H1 (cell line): ENCODE measurements around the gene ATF3. TPM values are rescaled to one million over a fixed set of nuclear protein-coding genes. Genes with fewer than 3 reads are reported as not detected.

ENCODE experiments used
- CTCF ChIA-PET: fragments of 300-600 bp; sonication (Branson Sonifier 250); formaldehyde crosslinking; loops from one replicate; lab custom pipeline; 2021; ENCODE audit not compliant: partially characterized antibody; lab: Charles Lee
- POLR2A ChIA-PET: fragments of 300-600 bp; sonication (Branson Sonifier 250); formaldehyde crosslinking; loops from one replicate; lab custom pipeline; 2021; ENCODE audit warnings: inconsistent platforms; ENCODE audit not compliant: partially characterized antibody; lab: Charles Lee
- DNase-seq, 2 experiments: peaks; one replicate each; pipeline versions ENCODE4 v3.0.0 to v3.0.0-alpha.2; 2010 to 2022; ENCODE audit warnings: low spot score in 2 of 2, low read depth in 1 of 2, mixed read lengths in 1 of 2
- FAIRE-seq: peaks from 2 replicates; lab custom pipeline; 2011; peaks lifted over from hg19 to GRCh38; lab: Jason Lieb, UNC
- H2AFZ ChIP-seq: 2 replicates; pipeline ENCODE4 v1.8.1; 2012; ENCODE audit warnings: low read length, inconsistent platforms
- H2AK5ac ChIP-seq: 2 replicates; pipeline ENCODE4 v1.6.1; 2013; ENCODE audit warnings: low read depth, low read length
- H2BK120ac ChIP-seq: replicated peaks from 2 replicates; pipeline ENCODE3; 2013; ENCODE audit warnings: low read depth, low read length, inconsistent platforms
- H2BK12ac ChIP-seq: 2 replicates; pipeline ENCODE4 v1.6.1; 2013; ENCODE audit warnings: low read depth, low read length
- H2BK15ac ChIP-seq: 2 replicates; pipeline ENCODE4 v1.6.1; 2013; ENCODE audit warnings: low read length
- H2BK20ac ChIP-seq: 2 replicates; pipeline ENCODE4 v1.6.1; 2013; ENCODE audit warnings: low read length
- H2BK5ac ChIP-seq: 2 replicates; pipeline ENCODE4 v1.6.1; 2013; ENCODE audit warnings: low read depth, low read length
- H3K14ac ChIP-seq: 2 replicates; pipeline ENCODE4 v1.6.1; 2013; ENCODE audit warnings: inconsistent platforms; ENCODE audit not compliant: insufficient read length
- H3K18ac ChIP-seq: 2 replicates; pipeline ENCODE4 v1.6.1; 2013; ENCODE audit warnings: low read length; ENCODE audit errors: extremely low read depth
- H3K23ac ChIP-seq: 2 replicates; pipeline ENCODE4 v1.6.1; 2013; ENCODE audit warnings: inconsistent platforms; ENCODE audit not compliant: insufficient read length
- H3K23me2 ChIP-seq: 2 replicates; pipeline ENCODE4 v1.6.1; 2013; ENCODE audit warnings: low read depth, low read length
- H3K27ac ChIP-seq: 2 replicates; pipeline ENCODE4 v1.6.1; 2011; ENCODE audit warnings: low read depth, low read length, inconsistent platforms
- H3K27me3 ChIP-seq, 4 experiments: replicated peaks in 1 of 4; 1 replicate in 1 of 4; 2 replicates in 3 of 4; pipeline versions ENCODE4 v1.6.1 to v1.8.1; 2011 to 2013; ENCODE audit warnings: low read length in 3 of 4, mild to moderate bottlenecking in 3 of 4, inconsistent platforms in 2 of 4, mixed read lengths in 2 of 4, moderate library complexity in 1 of 4; ENCODE audit not compliant: control insufficient read depth in 3 of 4, insufficient read depth in 3 of 4; ENCODE audit errors: extremely low read depth in 1 of 4
- H3K36me3 ChIP-seq, 4 experiments: 2 replicates each; pipeline versions ENCODE4 v1.6.1 to v1.8.1; 2011 to 2013; ENCODE audit warnings: mild to moderate bottlenecking in 4 of 4, low read length in 3 of 4, moderate library complexity in 2 of 4, control low read depth in 1 of 4, inconsistent platforms in 1 of 4; ENCODE audit not compliant: insufficient read depth in 4 of 4, control insufficient read depth in 2 of 4
- H3K4ac ChIP-seq: replicated peaks from 2 replicates; pipeline ENCODE3; 2013; ENCODE audit warnings: low read length, low read depth, mixed read lengths, inconsistent platforms; ENCODE audit not compliant: insufficient read length
- H3K4me1 ChIP-seq, 4 experiments: replicated peaks in 1 of 4; 1 replicate in 1 of 4; 2 replicates in 3 of 4; pipeline versions ENCODE4 v1.6.1 to v1.8.1; 2011 to 2013; ENCODE audit warnings: low read length in 3 of 4, inconsistent platforms in 2 of 4, mixed read lengths in 1 of 4; ENCODE audit not compliant: insufficient read depth in 4 of 4, control insufficient read depth in 3 of 4
- H3K4me2 ChIP-seq, 2 experiments: 2 replicates each; pipeline versions ENCODE4 v1.6.1 to v1.8.1; 2011 to 2013; ENCODE audit warnings: low read depth in 2 of 2, low read length in 2 of 2, control low read depth in 1 of 2, inconsistent platforms in 1 of 2, mild to moderate bottlenecking in 1 of 2; ENCODE audit not compliant: insufficient read depth in 1 of 2
- H3K4me3 ChIP-seq, 4 experiments: fragments of 200-600, 300-600 bp in 1 of 4; sonication (generic), shearing (Covaris generic), sonication (Bioruptor Twin) in 1 of 4; 2 replicates each; pipeline versions ENCODE4 v1.5.1 to v1.8.1; 2011 to 2016; ENCODE audit warnings: low read length in 4 of 4, low read depth in 3 of 4, control low read depth in 2 of 4, inconsistent platforms in 2 of 4, mild to moderate bottlenecking in 2 of 4, mixed read lengths in 1 of 4, moderate library complexity in 1 of 4; ENCODE audit not compliant: insufficient read depth in 2 of 4; ENCODE audit errors: extremely low read depth in 1 of 4
- H3K56ac ChIP-seq: replicated peaks from 2 replicates; pipeline ENCODE3; 2013; ENCODE audit warnings: low read depth, mild to moderate bottlenecking, mixed read lengths, low read length, inconsistent platforms; ENCODE audit not compliant: insufficient read length
- H3K79me1 ChIP-seq: 2 replicates; pipeline ENCODE4 v1.6.1; 2013; ENCODE audit warnings: low read depth, low read length, control low read depth
- H3K79me2 ChIP-seq, 2 experiments: 2 replicates each; pipeline versions ENCODE4 v1.6.1 to v1.8.1; 2012 to 2013; ENCODE audit warnings: low read length in 2 of 2, mild to moderate bottlenecking in 2 of 2, inconsistent platforms in 1 of 2; ENCODE audit not compliant: insufficient read depth in 2 of 2, control insufficient read depth in 1 of 2
- H3K9ac ChIP-seq, 4 experiments: replicated peaks in 1 of 4; 1 replicate in 1 of 4; 2 replicates in 3 of 4; pipeline versions ENCODE4 v1.6.1 to v1.8.1; 2011 to 2013; ENCODE audit warnings: low read depth in 3 of 4, low read length in 3 of 4, control low read depth in 2 of 4, mild to moderate bottlenecking in 2 of 4, moderate library complexity in 2 of 4, inconsistent platforms in 1 of 4; ENCODE audit errors: extremely low read depth in 1 of 4
- H3K9me3 ChIP-seq, 2 experiments: 2 replicates each; pipeline versions ENCODE4 v1.6.1 to v1.8.1; 2012 to 2013; ENCODE audit warnings: mild to moderate bottlenecking in 2 of 2, moderate library complexity in 2 of 2, control low read depth in 1 of 2, inconsistent platforms in 1 of 2, low read depth in 1 of 2, low read length in 1 of 2, mixed read lengths in 1 of 2; ENCODE audit not compliant: insufficient read depth in 2 of 2
- H4K20me1 ChIP-seq, 2 experiments: replicated peaks in 1 of 2; 2 replicates each; pipeline versions ENCODE3 to v1.8.1; 2011 to 2013; ENCODE audit warnings: inconsistent platforms in 2 of 2, low read length in 2 of 2, mild to moderate bottlenecking in 1 of 2; ENCODE audit not compliant: insufficient read depth in 2 of 2, control insufficient read depth in 1 of 2
- H4K5ac ChIP-seq: 2 replicates; pipeline ENCODE4 v1.6.1; 2013; ENCODE audit warnings: low read length, low read depth, mixed read lengths, inconsistent platforms; ENCODE audit not compliant: insufficient read length
- H4K8ac ChIP-seq: 2 replicates; pipeline ENCODE4 v1.8.0; 2013; ENCODE audit warnings: mild to moderate bottlenecking, moderate library complexity, low read length, inconsistent platforms; ENCODE audit not compliant: insufficient read depth; ENCODE audit errors: extremely low read depth
- H4K91ac ChIP-seq: replicated peaks from 2 replicates; pipeline ENCODE3; 2013; ENCODE audit warnings: low read length, mixed read lengths, inconsistent platforms; ENCODE audit not compliant: insufficient read length
- CHD1 ChIP-seq: IDR thresholded peaks from 2 replicates; pipeline ENCODE4 v1.6.1; 2012; ENCODE audit warnings: low read depth, low read length, improper control_type of control experiment
- EP300 ChIP-seq, 2 experiments: IDR thresholded peaks; 1 replicate in 1 of 2; 2 replicates in 1 of 2; pipeline ENCODE4 v1.6.1; 2011 to 2012; ENCODE audit warnings: low read depth in 2 of 2, low read length in 2 of 2, mild to moderate bottlenecking in 2 of 2, borderline replicate concordance in 1 of 2, inconsistent platforms in 1 of 2, moderate library complexity in 1 of 2
- RAD21 ChIP-seq, 2 experiments: IDR thresholded peaks in 1 of 2; conservative IDR thresholded peaks in 1 of 2; 2 replicates each; pipeline ENCODE4 v1.6.1; 2011; ENCODE audit warnings: low read depth in 2 of 2, low read length in 2 of 2, improper control_type of control experiment in 1 of 2, inconsistent platforms in 1 of 2, mild to moderate bottlenecking in 1 of 2, moderate library complexity in 1 of 2
- SIN3A ChIP-seq, 2 experiments: IDR thresholded peaks in 1 of 2; conservative IDR thresholded peaks in 1 of 2; 2 replicates each; pipeline ENCODE4 v1.6.1; 2011 to 2012; ENCODE audit warnings: low read length in 2 of 2, improper control_type of control experiment in 1 of 2, low read depth in 1 of 2, mild to moderate bottlenecking in 1 of 2
- SP4 ChIP-seq: IDR thresholded peaks from 2 replicates; pipeline ENCODE4 v1.6.1; 2012; ENCODE audit warnings: low read length, inconsistent platforms
- TBP ChIP-seq: IDR thresholded peaks from 2 replicates; pipeline ENCODE4 v1.6.1; 2011; ENCODE audit warnings: low read depth, low read length, improper control_type of control experiment
- WGBS, 2 experiments: shearing (Covaris generic) in 1 of 2; methylation state at CpG; one replicate each; pipeline versions ENCODE4 v1.1.6 to v1.1.7; 2013 to 2015; ENCODE audit warnings: low lambda C conversion rate in 2 of 2, mixed read lengths in 2 of 2, inconsistent platforms in 1 of 2, low coverage in 1 of 2, missing lambda C conversion rate in 1 of 2; ENCODE audit not compliant: insufficient replicate concordance in 2 of 2, insufficient coverage in 1 of 2, insufficient read length in 1 of 2; ENCODE audit errors: extremely low coverage in 1 of 2, missing lambda C conversion rate in 1 of 2; 5-methylcytosine and 5-hydroxymethylcytosine counted together
- polyA plus RNA-seq, 7 experiments: library from polyadenylated mRNA; depleted of rRNA in 3 of 7; stranded (reverse) in 5 of 7; unstranded in 2 of 7; fragments of >200 nt in 5 of 7; fragments of 200-250 nt in 2 of 7; gene quantifications; 1 replicate in 5 of 7; 2 replicates in 1 of 7; 4 replicates in 1 of 7; pipeline versions ENCODE4 v1.2.1 to v1.2.3, GENCODE V29; 2011 to 2013; ENCODE audit warnings: missing spikeins in 2 of 7, mixed read lengths in 2 of 7
- total RNA-seq: library from RNA; stranded (reverse); fragmentation: NEBNext Ultra II Directional; extraction: Animal tissue kit (Norgen Biotek cat#: 25700); gene quantifications from 2 replicates; pipeline ENCODE4 v1.2.1, GENCODE V29; 2021

The ATF3 gene
- total and polyA plus RNA-seq, 2 of the 8 experiments (the other 6 are each of a cell fraction or from before 2014, with no cell fraction given): 12.2 to 27.7 TPM

DNA sequence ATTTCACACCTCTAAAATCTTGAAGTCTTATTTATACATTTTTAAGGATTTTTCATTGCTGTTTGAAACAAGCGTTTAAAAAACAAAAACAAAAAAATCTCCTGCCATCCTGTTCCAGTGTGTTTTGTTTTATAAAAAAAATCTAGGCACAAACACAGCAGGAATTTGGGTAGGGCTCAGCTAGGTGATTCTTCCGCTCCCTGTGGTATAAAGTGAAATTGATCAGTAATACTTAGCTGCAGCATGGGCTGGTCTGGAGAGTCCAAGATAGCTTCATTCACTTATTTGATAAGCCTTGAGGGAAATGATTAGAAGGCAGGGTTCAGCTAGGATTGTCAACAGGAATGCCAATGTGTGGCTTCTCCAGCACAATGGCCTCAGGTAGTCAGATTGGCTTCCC, 25.7 kb downstream of the ATF3 start:
- Histone ChIP-seq H3K23me2 (no peaks in the 10 kb centered on the region; the same call in 1 of the 2 replicates), H4K5ac (no peak overlapping the region), H4K91ac (no peak overlapping the region), H4K8ac (no peak overlapping the region), H2BK5ac (no peak overlapping the region), H2BK20ac (no peak overlapping the region), H3K23ac (no peak overlapping the region), H2BK120ac (no peak overlapping the region), H3K27ac (no peak overlapping the region), H2BK12ac (no peak overlapping the region), H3K4me2 (no peak overlapping the region), H2AK5ac (no peak overlapping the region), H3K79me2 (no peaks in the 10 kb centered on the region), H3K4me3 (no peak overlapping the region), H2AFZ (no peak overlapping the region), H3K14ac (no peak overlapping the region), H3K79me1 (no peaks in the 10 kb centered on the region; the same call in 1 of the 2 replicates), H2BK15ac (no peak overlapping the region), H4K20me1 (no peaks in the 10 kb centered on the region), H3K9ac (no peak overlapping the region), H3K56ac (no peak overlapping the region), H3K4ac (no peak overlapping the region), H3K27me3 (no peaks in the 10 kb centered on the region; a peak in 1 of 7 replicates), H3K4me1 (peaks cover 2 to 16% (median 9%) of the 10 kb centered on the region in 4 experiments), H3K36me3 (no peaks in the 10 kb centered on the region), H3K9me3 (peaks cover 4 to 6% of the 10 kb centered on the region in 2 experiments; a peak in 3 of 4 replicates), H3K18ac (no peak overlapping the region)
- FAIRE-seq: no peak
- no peak for DNase-seq
- WGBS, 2 experiments: 86% methylated on average over 2 of the region's 2 CpGs; no CpG with 5 or more reads in 1 of the 2 experiments
- CTCF ChIA-PET: interaction anchor here (0.5 to 1.3 kb wide), 4 partner anchors 16 to 172 kb away, joined by 3 to 4 read pairs (median 4); no protein-coding TSS in a partner anchor
- POLR2A ChIA-PET: interaction anchor here (1.5 kb wide), 1 partner anchor 16 kb away, joined by 4 read pairs; no protein-coding TSS in a partner anchor
- TF ChIP-seq EP300 (IDR thresholded peaks at IDR 0.05; ENCODE audit: borderline replicate concordance in 1 of 2, low read depth in 2 of 2, low read length in 2 of 2): no peak
- TF ChIP-seq SP4: no peak
- TF ChIP-seq SIN3A (conservative IDR thresholded peaks at IDR 0.05 in 1 of 2, IDR thresholded peaks at IDR 0.05 in 1 of 2; ENCODE audit: low read depth in 1 of 2, low read length in 2 of 2): no peak
- no peak for TF ChIP-seq TBP
- TF ChIP-seq RAD21 (IDR thresholded peaks at IDR 0.05 in 1 of 2, conservative IDR thresholded peaks at IDR 0.05 in 1 of 2; ENCODE audit: low read depth in 2 of 2, low read length in 2 of 2): no peak
- no peak for TF ChIP-seq CHD1
